NCI-H1694 (cell line): ENCODE results near the gene RHOBTB3.

ENCODE experiments used
- DNase-seq: peaks from one replicate; lab custom pipeline; 2025; lab: John Stamatoyannopoulos, UW

RHOBTB3 gene

GRCh38 chr5:95841914-95842812 is 111.0 kb downstream of the RHOBTB3 start:
- no peak for DNase-seq

- DNase-seq, result no peak
Measured at GRCh38 chr5:95842854-95843544, 111.9 kb downstream of the RHOBTB3 start.

GRCh38 chr5:95843733-95844223 is 112.6 kb downstream of the RHOBTB3 start:
- no peak for DNase-seq

GRCh38 chr5:95845391-95845790 is 114.3 kb downstream of the RHOBTB3 start:
- DNase-seq, result no peak
